A204.1 (cell line): ENCODE results near the gene B4GALNT3.
"Not testable (repeated sequence)": the region's sequence is repeated elsewhere in the genome, so short reads cannot be mapped to it uniquely, and the experiment has no call there.

Experiments
- FAIRE-seq: peaks from 2 replicates; lab custom pipeline; 2012; peaks lifted over from hg19 to GRCh38; lab: Jason Lieb, UNC

Gene B4GALNT3

GRCh38 chr12:576615-577110, 116.9 kb downstream of the B4GALNT3 start:
- no peak for FAIRE-seq

- FAIRE-seq, result not testable (repeated sequence)
Measured at GRCh38 chr12:577994-578747, 118.4 kb downstream of the B4GALNT3 start.

GRCh38 chr12:578748-579419, 119.1 kb downstream of the B4GALNT3 start:
- FAIRE-seq, result no peak

GRCh38 chr12:579420-580110, 119.8 kb downstream of the B4GALNT3 start:
- no peak for FAIRE-seq

- no peak for FAIRE-seq
Measured at GRCh38 chr12:580813-581212, 121.1 kb downstream of the B4GALNT3 start.

- FAIRE-seq, result no peak
Measured at GRCh38 chr12:581321-581720, 121.6 kb downstream of the B4GALNT3 start.

- FAIRE-seq, result no peak
Measured at GRCh38 chr12:581746-582145, 122.0 kb downstream of the B4GALNT3 start.

- FAIRE-seq, result no peak
Measured at GRCh38 chr12:583251-583869, 123.6 kb downstream of the B4GALNT3 start.

GRCh38 chr12:585062-586061, 125.6 kb downstream of the B4GALNT3 start:
- FAIRE-seq, result no peak

- no peak for FAIRE-seq
Measured at GRCh38 chr12:586318-587071, 126.8 kb downstream of the B4GALNT3 start.

GRCh38 chr12:587132-588023, 127.6 kb downstream of the B4GALNT3 start:
- no peak for FAIRE-seq

GRCh38 chr12:588024-588322, 128.2 kb downstream of the B4GALNT3 start:
- no peak for FAIRE-seq

- FAIRE-seq, result no peak
Measured at GRCh38 chr12:588646-589045, 128.9 kb downstream of the B4GALNT3 start.

GRCh38 chr12:590206-590750, 130.5 kb downstream of the B4GALNT3 start:
- FAIRE-seq, result no peak

- FAIRE-seq, result no peak
Measured at GRCh38 chr12:591167-592023, 131.7 kb downstream of the B4GALNT3 start.

- FAIRE-seq, result no peak
Measured at GRCh38 chr12:592024-592505, 132.3 kb downstream of the B4GALNT3 start.

- no peak for FAIRE-seq
Measured at GRCh38 chr12:593396-594270, 133.9 kb downstream of the B4GALNT3 start.
